ENCODE results near the gene NARS2. TPM values are rescaled to one million over a fixed set of nuclear protein-coding genes. Genes with fewer than 3 reads are reported as not detected.

The NARS2 gene
- polyA plus RNA-seq, 3 donors from 2014 or later = 4.8 to 12.2 (median 8.4) TPM

DNA sequence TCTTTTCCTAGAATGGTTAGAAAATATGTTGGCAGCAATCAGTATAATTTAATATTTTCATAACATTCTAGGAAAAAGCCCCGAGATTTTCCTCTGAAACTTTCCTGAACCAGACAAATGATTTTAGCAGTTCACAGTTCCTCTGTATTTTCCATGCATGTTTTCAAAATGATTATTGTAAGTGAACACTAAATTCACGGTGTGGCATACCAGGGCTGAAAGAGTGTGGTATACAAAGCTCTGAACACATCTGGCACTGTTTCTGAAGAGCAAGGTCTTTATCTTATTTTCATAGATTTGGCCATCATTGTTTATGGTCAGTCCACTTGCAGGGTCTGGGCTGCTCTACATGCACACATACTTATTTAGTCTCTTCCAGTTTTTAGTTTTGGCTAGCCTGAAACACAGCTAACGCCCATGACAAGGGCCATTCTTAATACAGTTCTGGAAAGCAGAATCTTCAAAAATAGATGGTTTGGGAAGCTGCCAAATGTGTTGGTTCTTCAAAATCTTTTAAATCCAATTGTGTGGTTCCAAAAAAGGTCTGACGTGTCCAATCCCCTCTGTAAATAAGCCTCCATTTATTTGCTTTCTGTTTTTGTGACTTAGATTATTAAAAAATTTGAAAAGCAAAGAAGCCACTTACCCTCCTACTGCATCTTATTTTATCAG lies 149.1 kb downstream of the NARS2 start:
- Mint-ChIP-seq H3K9me3 (peaks cover 0 to 2% (median 0%) of the 10 kb centered on the region in 6 donors), H3K4me3 (no peak overlapping the region), H3K27ac (no peak overlapping the region), H3K27me3 (ENCODE audit: low read depth in 3 of 3) (peaks cover 0 to 8% (median 5%) of the 10 kb centered on the region in 3 donors), H3K36me3 (peaks cover 7 to 18% (median 11%) of the 10 kb centered on the region in 3 donors), H3K4me1 (peaks cover 0 to 1% of the 10 kb centered on the region in 2 donors)
- no peak for DNase-seq

DNA sequence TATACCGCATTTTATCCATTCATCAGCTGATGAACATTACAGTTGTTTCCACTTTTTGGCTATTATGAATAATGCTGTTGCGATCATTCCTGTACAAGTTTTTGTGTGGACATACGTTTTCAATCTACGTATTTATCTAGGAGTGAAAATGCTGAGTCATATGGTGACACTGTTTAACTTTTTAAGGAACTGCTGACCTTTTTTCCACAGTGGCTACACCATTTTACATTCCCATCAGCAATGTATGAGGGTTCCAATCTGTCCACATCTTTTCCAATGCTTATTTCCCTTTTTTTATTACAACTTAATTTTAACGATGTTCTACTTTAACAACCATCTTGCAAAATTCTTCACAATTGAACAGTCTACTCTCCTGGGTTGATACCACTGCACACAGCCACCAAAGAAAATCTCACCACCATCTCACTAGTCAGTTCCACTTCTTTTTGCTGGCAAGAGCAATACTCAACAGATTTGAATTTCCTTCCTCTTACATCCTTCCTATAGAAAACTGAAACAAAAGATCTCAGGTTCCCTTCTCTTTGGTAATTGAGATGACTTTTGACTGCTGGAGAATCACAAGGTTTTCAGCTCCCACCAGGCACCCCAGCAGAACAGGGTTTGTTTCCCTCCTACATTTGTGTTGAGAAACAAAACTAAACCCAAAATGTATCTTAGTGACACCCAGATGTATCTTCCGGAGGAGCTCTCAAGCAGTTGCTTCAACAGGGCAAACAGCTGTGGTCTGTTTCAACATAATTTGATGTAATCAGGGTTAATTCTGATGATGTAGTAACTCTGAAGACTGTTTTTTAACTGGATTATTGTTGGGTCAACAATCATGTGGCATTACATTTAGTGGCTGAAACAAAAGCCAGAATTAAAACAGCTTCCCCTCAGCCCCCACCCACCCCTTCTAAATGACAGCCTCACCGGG lies 150.1 kb downstream of the NARS2 start:
- no peak overlapping the region for H3K4me3 Mint-ChIP-seq
- peaks cover 3 to 7% of the 10 kb centered on the region in 2 donors for H3K4me1 Mint-ChIP-seq
- peaks cover 0 to 2% (median 0%) of the 10 kb centered on the region in 6 donors for H3K9me3 Mint-ChIP-seq
- H3K27ac Mint-ChIP-seq = peak overlapping the region in 1 of 6 donors; percentile 69
- peaks cover 0 to 14% (median 6%) of the 10 kb centered on the region in 3 donors for H3K27me3 Mint-ChIP-seq (ENCODE audit: low read depth in 3 of 3)
- peaks cover 7 to 15% (median 13%) of the 10 kb centered on the region in 3 donors for H3K36me3 Mint-ChIP-seq
- DNase-seq = no peak

DNA sequence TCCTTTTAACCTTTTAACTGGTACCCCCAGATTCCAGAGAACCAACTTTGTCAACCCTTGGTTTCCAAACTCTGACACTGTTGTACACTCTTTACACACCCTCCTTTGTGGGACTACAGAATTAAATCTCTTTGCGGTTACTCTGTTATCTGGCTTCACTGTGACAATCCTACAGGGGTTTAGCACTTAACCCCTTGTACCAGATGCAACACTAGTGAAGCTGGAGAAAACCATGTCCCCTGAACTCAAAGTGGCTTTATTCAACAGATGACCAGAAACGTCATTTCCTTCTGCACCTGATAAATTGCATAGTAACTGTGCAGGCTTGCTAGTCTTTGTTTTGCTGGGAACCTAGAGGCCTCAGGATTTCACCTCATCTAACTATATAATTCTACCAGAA lies 151.4 kb downstream of the NARS2 start:
- H3K27ac Mint-ChIP-seq = no peak overlapping the region
- peaks cover 8 to 20% of the 10 kb centered on the region in 2 donors for H3K4me1 Mint-ChIP-seq
- H3K27me3 Mint-ChIP-seq (ENCODE audit: low read depth in 3 of 3) = peaks cover 0 to 20% (median 6%) of the 10 kb centered on the region in 3 donors
- H3K9me3 Mint-ChIP-seq = peaks cover 0 to 2% (median 0%) of the 10 kb centered on the region in 6 donors
- no peak for DNase-seq
- peaks cover 1 to 11% (median 8%) of the 10 kb centered on the region in 3 donors for H3K36me3 Mint-ChIP-seq
- no peak overlapping the region for H3K4me3 Mint-ChIP-seq

DNA sequence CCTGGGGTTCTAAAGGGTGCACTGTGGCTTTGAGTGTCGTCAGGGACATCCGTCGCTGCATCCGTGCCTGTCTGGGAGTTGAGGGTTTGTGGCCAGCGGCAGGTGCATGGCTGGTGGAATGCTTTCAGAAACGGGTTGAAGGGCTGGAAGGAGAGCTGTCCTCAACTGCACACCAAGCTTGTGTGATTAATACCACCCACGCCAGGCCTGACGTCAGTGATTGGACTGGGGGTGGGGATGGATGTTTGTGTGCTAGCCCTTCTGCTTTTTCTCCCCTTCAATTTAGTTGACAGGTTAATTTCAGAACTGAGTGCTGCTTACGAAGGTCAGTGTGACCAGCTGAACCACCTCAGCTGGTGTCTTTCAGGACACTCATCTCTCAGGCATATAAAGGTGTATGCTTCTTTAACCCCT lies 153.9 kb downstream of the NARS2 start:
- peaks cover 0 to 24% (median 10%) of the 10 kb centered on the region in 3 donors for H3K27me3 Mint-ChIP-seq (ENCODE audit: low read depth in 3 of 3)
- peaks cover 19 to 30% of the 10 kb centered on the region in 2 donors for H3K4me1 Mint-ChIP-seq
- H3K9me3 Mint-ChIP-seq = peaks cover 0 to 2% (median 0%) of the 10 kb centered on the region in 6 donors
- H3K36me3 Mint-ChIP-seq = peaks cover 0 to 9% (median 0%) of the 10 kb centered on the region in 3 donors
- H3K27ac Mint-ChIP-seq = no peak overlapping the region
- DNase-seq = no peak
- no peak overlapping the region for H3K4me3 Mint-ChIP-seq

DNA sequence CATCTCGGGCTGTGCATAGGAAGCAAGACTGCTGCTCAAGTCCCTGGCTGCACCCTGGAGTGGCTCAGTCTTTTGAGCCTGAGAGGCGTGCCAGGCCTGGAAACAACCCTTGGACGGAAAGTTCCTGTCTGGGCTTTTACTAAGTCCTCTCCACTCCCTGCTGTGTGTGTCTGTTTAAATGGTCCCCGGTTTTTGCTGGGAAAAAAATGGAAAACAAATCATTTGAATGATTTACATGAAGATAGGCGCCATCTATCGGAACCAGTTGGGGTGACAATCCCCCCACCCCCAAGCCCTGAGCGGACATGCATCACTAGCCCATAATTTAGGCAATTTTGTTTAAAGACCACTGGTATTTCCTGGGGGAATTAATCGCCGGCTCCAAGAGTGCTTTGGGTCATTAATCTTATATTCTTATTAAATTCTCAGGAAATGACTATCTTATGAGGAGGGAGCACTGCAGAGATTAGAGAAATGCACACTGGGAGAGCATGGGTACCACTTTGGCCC lies 154.4 kb downstream of the NARS2 start:
- peak in 2 of 3 donors; percentile 22 to 23 for DNase-seq
- Mint-ChIP-seq H3K36me3 (peaks cover 0 to 9% (median 0%) of the 10 kb centered on the region in 3 donors), H3K27ac (peak overlapping the region in 1 of 6 donors; percentile 27), H3K9me3 (peaks cover 0 to 2% (median 0%) of the 10 kb centered on the region in 6 donors), H3K4me3 (peak overlapping the region in 4 of 5 donors; percentile 1 to 49 (median 27)), H3K27me3 (ENCODE audit: low read depth in 3 of 3) (peaks cover 0 to 24% (median 10%) of the 10 kb centered on the region in 3 donors), H3K4me1 (peaks cover 19 to 30% of the 10 kb centered on the region in 2 donors)

DNA sequence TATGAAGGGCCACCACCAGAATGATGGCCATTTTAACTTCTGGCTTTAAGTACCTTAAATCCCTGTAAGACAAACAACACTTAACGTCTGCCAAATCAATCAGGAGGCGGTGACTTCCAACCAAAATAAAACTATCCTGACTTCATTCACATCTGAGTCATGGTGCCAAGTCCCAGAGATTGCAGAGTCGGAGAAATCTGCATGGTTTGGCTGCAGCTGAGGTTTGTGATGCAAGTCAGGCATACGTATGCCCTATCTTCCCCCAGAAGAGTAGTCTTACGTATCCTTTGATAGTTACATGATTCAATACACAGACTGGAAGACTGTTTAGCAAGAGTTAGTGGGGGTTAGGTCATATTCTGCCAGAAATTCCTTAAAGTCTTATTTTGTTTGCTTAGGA lies 155.3 kb downstream of the NARS2 start:
- Mint-ChIP-seq H3K36me3 (peaks cover 0 to 9% (median 0%) of the 10 kb centered on the region in 3 donors), H3K27me3 (ENCODE audit: low read depth in 3 of 3) (peaks cover 0 to 24% (median 10%) of the 10 kb centered on the region in 3 donors), H3K27ac (no peak overlapping the region), H3K4me1 (peaks cover 19 to 30% of the 10 kb centered on the region in 2 donors), H3K4me3 (peak overlapping the region in 4 of 5 donors; percentile 16 to 86 (median 85)), H3K9me3 (peaks cover 0 to 2% (median 0%) of the 10 kb centered on the region in 6 donors)
- DNase-seq = no peak

DNA sequence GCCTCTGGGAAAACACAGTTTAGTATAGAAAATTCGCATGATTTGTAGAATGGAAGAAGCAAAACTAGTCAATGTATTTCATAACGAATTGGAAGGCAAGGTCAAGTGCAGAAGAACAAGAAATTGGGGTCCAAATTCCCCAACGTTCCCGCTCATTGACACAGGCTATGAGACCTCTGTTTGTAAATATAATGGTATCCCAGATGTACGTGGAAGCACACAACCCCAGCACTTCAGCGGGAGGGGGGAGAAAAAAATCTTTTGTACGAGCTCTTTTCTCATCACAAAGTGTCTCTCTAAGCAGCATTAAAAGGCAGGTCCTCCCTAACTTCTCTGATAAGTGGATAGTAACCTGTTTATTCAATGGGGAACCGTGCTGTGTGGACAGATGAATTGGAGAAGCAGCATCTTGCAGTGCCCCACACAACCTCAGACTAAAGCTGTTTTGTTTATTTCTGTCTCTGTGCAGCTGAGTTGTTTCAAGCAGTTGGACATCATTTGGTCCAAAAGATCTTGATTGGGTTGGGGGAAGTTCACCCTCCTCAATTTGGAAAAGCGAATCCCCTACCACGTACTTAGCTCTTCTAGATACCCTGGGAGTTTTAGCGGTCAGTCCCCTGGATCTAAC lies 156.0 kb downstream of the NARS2 start:
- peaks cover 0 to 9% (median 0%) of the 10 kb centered on the region in 3 donors for H3K36me3 Mint-ChIP-seq
- H3K4me1 Mint-ChIP-seq = peaks cover 19 to 30% of the 10 kb centered on the region in 2 donors
- peak overlapping the region; percentile 82 to 86 (median 85) for H3K4me3 Mint-ChIP-seq
- DNase-seq = no peak
- H3K27me3 Mint-ChIP-seq (ENCODE audit: low read depth in 3 of 3) = peaks cover 0 to 24% (median 10%) of the 10 kb centered on the region in 3 donors
- H3K27ac Mint-ChIP-seq = peak overlapping the region in 2 of 6 donors; percentile 32 to 49
- H3K9me3 Mint-ChIP-seq = peaks cover 0 to 2% (median 0%) of the 10 kb centered on the region in 6 donors

DNA sequence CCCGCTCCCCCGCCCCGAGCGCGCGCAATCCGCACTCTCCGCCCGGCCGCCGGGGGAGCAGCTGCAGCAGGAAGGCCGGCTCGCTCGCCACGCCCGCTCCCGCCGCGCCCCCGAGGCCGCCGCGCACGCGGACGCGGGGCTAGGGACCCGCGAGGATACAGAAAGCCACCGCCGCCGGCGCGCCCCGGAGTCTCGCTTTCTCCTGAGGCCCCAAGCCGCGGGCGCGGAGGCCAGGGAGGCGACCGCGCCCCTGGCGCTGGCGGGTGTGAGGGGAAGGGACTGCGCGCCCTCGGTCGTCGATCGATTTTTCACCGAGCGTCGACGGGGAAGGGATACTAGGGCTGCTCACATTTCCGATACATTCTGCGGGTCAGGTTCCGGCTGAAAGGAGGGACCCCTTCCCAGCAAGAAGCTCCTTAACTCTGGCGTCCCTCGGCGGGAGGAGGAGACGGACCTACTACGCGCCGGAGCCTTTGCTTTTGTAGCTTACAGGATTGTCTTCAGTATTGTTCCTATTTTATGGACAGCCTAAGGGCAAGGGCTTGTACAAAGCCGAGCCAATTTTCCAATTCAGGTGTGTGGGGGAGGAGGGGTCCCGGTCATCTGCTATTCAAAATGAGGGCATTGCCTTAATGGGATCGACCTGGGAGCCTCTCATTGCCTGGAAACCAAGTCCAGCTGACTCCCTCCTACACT lies 156.6 kb downstream of the NARS2 start:
- peaks cover 0 to 9% (median 0%) of the 10 kb centered on the region in 3 donors for H3K36me3 Mint-ChIP-seq
- H3K27me3 Mint-ChIP-seq (ENCODE audit: low read depth in 3 of 3) = peaks cover 0 to 24% (median 10%) of the 10 kb centered on the region in 3 donors
- peaks cover 0 to 2% (median 0%) of the 10 kb centered on the region in 6 donors for H3K9me3 Mint-ChIP-seq
- H3K4me1 Mint-ChIP-seq = peaks cover 19 to 30% of the 10 kb centered on the region in 2 donors
- peak overlapping the region; percentile 82 to 86 (median 85) for H3K4me3 Mint-ChIP-seq
- H3K27ac Mint-ChIP-seq = peak overlapping the region in 4 of 6 donors; percentile 18 to 49 (median 45)
- peak; percentile 78 to 83 (median 81) for DNase-seq

DNA sequence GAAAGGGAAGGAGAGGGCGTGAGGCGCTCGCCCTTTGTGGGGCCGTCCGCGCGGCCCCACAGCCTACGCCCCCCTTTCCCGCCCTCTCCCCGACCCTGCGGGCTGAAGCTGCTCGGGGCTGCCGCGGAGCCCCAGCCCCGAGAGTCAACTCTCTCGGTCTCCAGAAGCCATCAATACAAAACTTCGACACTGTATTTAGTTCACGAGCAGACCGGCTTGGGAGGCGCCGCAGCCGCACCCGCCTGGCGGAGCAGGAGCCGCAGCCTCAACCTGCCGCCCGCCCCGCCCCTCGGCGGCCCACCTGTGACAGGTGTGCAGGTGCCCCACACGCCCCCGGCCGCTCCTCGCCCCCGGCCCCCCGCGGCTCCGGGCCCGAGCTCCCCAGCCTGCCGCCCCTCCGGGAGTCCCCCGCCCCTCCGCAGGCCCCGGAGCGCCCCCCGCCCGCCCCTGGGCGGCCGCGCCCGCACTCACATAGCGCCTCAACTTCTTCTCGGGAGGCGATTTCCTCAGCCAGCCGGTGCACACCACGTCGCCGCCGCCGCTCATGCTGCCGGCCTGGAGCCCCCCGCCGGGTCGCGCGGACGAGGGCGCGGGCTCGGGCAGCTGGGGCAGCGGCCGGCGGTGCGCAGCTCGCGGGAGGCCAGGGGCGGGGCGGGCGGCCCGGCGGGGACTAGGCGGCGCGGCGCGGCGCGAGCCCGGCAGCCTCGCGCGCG lies 157.3 kb downstream of the NARS2 start, which contains the start of gene GAB2:
Gene GAB2 (minus strand): TSS at position 646 of the 713 bp plus-strand sequence. CDS start 100 bp downstream, at position 546.
- peaks cover 19 to 30% of the 10 kb centered on the region in 2 donors for H3K4me1 Mint-ChIP-seq
- H3K27me3 Mint-ChIP-seq (ENCODE audit: low read depth in 3 of 3) = peaks cover 0 to 24% (median 9%) of the 10 kb centered on the region in 3 donors
- peak within 1 kb of the TSS; percentile 86 to 89 (median 87) for H3K4me3 Mint-ChIP-seq
- peak within 1 kb of the TSS; percentile 34 to 87 (median 75) for H3K27ac Mint-ChIP-seq
- no peak for DNase-seq
- H3K36me3 Mint-ChIP-seq = peaks cover 0 to 9% (median 0%) of the 10 kb centered on the region in 3 donors
- H3K9me3 Mint-ChIP-seq = no peaks in the 10 kb centered on the region

DNA sequence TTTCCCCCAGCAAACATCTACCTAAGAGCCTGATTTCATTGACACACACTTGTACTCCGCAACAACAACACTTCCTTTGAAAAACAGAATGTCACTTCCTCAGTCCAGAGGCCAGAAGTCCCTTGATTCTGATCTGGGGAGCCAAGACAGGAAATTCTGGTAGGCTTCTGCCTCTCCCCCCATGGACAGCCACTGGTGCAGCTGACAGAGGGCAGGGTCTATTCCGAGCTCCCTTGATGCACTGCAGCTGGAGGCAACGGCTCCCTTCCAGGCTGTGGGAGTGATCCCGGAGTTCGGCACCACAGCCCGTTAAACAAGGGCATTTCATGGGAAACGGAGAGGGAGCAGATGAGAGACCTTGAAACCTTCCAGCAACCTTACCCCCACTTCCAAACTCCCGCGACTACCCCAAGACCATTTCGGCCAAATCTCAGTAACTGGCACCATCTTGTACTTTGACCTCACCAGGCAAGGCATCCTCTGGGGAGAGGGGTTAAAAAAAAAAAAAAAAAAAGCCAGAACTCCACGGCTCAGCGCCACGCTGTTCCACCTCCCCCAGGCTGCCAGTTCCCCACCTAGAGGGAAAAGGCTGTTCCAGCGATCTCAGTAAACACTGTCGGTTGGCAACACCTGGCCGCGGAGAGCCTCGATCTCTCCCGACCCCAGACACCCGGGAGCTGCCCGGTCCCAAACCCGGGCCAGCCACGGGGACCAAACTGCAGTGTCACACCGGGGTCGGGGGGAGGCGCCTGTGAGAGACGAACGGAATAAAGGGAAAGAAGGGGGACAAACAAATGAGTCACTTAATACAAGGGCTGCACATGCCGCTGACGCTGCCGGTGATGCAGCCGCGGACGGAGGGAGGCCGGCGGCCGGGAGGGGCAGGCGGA lies 158.1 kb downstream of the NARS2 start:
- Mint-ChIP-seq H3K27ac (peak overlapping the region; percentile 26 to 87 (median 75)), H3K4me3 (peak overlapping the region; percentile 84 to 89 (median 87)), H3K4me1 (peaks cover 19 to 30% of the 10 kb centered on the region in 2 donors), H3K9me3 (no peaks in the 10 kb centered on the region), H3K27me3 (ENCODE audit: low read depth in 3 of 3) (peaks cover 0 to 27% (median 6%) of the 10 kb centered on the region in 3 donors), H3K36me3 (peaks cover 0 to 4% (median 0%) of the 10 kb centered on the region in 3 donors)
- peak; percentile 66 to 74 (median 67) for DNase-seq

DNA sequence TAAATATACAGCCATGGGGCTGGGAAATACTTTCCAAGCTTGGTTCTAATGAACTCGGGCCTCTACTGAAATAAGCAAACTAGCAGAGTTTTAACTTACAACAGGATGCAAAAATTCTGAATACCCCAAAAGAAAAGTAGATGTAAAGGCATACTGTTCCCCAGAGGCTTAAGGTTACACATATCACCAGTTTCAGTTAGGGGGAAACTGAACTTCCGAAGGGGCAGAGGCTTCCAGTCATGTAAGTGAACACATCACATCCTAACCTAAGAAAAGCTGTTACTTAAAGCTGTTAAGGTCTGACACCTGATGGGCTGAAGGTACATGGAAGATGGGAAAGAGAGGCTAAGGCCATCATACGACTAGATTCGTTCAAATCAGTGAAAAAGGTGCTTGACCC lies 159.3 kb downstream of the NARS2 start:
- H3K27ac Mint-ChIP-seq = no peak overlapping the region
- peaks cover 0 to 3% (median 0%) of the 10 kb centered on the region in 3 donors for H3K36me3 Mint-ChIP-seq
- no peaks in the 10 kb centered on the region for H3K9me3 Mint-ChIP-seq
- DNase-seq = no peak
- peaks cover 0 to 18% (median 6%) of the 10 kb centered on the region in 3 donors for H3K27me3 Mint-ChIP-seq (ENCODE audit: low read depth in 3 of 3)
- peaks cover 18 to 27% of the 10 kb centered on the region in 2 donors for H3K4me1 Mint-ChIP-seq
- H3K4me3 Mint-ChIP-seq = peak overlapping the region in 2 of 5 donors; percentile 23 to 63

Data from immature natural killer cell (primary cell).